EH (cell line): ENCODE data around the gene HCFC2.
"Not testable (repeated sequence)": the region's sequence is repeated elsewhere in the genome, so short reads cannot be mapped to it uniquely, and the experiment has no call there.

ENCODE experiments used
- DNase-seq: peaks from one replicate; pipeline ENCODE4 v3.0.0-alpha.2; 2015; ENCODE audit warnings: low read depth

HCFC2 gene

DNA sequence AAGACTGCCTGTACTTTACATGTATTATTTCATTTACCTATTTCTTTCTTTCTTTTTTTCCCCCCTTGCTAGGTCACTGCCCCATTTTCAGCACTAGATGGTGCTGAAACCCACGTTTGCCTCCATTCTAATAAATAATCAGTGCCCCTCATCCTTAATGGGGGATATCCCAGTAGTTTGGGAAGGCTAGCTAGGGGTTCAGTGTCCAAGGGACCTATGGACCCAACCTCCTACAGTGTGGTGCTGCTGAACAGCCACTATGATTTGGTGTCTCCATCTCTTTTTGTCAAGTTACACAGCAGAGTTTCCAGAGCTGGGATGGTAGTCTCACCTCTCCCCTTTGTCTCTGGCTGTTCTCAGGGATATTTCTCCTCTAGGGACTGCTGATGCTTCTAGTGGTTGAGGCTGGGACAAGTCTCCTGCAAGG is 6.5 kb upstream of the HCFC2 start:
- peak; percentile 47 for DNase-seq

DNA sequence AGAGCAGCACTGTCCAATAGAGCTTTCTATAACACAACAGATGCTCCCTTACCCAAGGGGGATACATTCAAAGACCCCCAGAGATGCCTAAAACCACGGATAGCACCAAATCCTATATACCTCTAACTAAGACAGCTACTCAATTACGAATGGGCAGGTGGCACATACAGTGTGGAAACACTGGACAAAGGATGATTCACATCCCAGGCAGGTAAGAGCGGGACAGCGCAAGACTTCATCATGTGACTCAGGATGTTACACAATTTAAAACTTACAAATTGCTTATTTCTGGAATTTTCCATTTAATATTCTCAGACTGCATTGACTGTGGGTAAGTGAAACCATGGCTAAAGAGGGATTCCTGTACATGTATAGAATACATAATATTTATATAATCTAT is 5.5 kb upstream of the HCFC2 start:
- no peak for DNase-seq

DNA sequence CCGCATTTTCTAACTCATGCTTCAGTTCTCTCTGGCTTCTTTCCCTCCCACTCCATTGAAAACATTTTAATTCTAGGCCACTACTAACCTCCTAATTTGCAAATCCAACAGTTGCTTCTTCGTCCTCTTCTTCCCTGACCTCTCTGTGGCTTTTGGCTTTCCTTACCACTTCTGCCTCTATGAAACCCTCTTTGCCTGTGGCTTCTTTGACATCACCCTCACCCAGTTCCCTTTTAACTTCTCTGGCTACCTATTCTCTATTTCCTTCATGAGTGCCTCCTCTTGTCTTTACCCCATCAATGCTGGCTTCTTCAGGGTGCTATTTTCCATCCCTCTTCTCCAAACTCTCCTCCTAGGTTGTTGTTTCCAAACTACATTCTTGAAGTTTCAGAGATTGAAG is 4.4 kb upstream of the HCFC2 start:
- DNase-seq, result no peak

DNA sequence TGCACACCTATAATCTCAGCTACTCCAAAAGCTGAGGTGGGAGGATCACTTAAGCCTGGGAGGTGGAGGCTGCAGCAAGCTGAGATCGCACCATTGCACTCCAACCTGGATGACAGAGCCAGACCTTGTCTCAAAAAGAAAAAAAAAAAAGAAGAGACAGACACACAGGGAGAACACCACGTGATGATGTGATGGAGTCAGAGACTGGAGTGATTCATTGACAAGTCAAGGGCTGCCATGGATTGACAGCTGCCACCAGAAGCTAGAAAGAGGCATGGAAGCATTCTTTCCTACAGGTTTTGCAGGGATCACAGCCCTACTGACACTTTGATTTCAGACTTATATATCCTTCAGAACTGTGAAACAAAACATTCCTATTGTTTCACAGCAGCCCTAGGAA is 3.5 kb upstream of the HCFC2 start:
- no peak for DNase-seq

DNA sequence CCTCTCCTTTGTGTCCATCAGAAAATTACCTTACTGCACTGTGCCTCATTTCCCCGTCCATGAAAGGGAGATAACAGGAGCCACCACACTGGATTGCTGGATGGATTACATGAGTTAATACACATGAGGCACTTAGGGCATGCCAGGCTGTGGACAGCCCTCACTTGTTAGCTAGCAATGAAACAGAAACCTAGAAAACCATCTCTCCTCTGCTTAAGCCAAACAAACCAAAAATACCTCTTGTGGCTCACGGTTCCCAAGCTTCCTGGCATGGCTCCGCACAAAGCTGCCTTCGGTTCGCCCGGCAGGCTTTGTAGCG is 660 bp upstream of the HCFC2 start:
- DNase-seq, result no peak

DNA sequence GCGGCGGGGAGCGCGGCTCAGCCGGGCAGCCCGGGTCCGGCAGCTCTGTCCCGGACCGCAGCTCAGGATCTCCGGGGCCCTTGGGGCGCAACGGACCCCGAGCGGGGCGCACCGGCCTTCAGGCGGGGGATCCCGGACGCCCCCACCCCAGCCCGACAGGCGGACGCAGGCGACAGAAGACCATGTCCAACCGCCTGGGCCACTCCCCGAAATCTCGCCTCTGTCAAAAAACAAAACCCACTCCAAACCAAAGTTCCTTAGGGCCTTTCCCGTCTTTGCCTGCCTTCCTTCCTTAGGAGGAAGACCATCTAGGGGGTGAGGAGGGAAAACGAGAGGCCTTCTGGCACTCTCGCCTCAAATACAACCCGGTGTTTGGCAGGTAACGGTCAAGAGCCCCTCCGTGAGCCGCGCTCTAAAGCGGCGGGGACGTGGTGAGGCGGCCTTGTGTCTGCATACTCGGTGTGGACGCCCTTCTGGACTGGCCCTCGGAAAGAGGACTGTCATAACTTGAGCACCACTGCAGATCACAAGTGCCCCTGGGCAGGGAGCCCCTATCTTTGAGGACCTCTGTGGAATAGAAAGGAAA is 604 bp downstream of the HCFC2 start:
- peak; percentile 33 for DNase-seq

DNA sequence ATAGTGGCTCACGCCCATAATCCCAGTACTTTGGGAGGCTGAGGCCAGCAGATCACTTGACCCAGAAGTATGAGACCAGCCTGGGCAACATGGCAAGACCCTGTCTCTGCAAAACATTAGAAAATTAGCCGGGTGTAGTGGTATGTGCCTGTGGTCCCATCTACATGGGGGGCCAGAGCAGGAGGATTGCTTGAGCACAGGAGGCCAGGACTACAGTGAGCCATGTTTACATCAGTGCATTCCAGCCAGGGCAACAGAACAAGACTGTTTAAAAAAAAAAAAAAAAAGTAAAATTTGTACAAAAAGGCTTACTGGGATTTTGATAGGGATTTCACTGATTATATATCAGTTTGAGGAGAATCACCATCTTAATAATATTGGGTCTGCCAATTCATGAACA is 7.8 kb downstream of the HCFC2 start:
- no peak for DNase-seq

DNA sequence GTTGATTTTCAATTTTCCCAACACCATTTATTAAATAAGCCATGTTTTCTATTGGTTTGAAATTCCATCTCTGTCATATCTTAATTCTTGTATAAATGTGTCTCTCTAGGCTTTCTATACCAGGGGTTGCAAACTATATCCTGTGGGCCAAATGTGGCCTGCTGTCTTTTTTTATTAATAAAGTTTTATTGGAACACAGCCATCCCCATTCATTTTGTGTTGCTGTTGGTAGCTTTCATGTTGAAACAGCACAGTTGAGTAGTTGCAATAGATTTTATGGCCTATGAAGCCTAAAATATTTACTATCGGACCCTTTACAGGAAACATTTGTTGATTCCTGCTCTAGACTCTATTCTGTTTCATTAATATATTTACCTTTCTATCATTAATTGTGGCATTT is 9.4 kb downstream of the HCFC2 start:
- DNase-seq, result no peak

DNA sequence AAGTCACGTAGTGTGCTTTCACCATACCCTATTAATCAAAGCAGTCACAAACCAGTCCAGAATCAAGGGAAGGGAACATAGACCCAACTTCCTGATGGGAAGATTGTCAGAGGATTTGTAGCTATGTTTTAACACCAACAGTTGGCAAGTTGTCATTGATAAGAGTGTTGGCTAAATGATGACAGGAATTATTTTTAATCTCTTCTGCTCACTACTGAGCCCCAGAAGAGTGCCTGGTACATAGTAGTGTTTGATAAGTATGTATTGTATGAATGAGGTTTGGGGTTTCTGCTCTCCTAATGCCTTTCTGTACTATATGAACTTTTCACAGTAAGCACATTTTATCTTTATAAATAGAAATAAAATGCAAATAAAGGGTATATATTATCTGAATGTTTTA is 14.7 kb downstream of the HCFC2 start:
- DNase-seq, result no peak

DNA sequence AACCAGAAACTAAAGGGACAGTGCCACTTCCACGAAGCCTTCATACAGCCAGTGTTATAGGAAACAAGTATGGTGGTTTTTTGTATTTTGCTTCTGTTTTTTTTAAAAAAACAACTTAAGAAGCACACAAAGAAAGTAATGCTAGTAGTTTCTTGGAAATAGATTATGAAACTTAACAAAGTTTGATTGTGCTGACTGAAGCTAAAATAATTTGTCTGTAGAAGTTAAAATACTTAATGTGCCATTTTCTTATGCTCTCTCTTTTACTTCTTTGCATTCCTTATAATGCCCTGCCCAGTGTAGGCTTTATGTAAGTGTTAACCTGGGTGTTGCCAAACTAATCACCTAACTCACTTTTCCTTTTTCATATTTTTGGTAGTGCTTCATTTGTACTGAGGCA is 16.4 kb downstream of the HCFC2 start:
- no peak for DNase-seq

DNA sequence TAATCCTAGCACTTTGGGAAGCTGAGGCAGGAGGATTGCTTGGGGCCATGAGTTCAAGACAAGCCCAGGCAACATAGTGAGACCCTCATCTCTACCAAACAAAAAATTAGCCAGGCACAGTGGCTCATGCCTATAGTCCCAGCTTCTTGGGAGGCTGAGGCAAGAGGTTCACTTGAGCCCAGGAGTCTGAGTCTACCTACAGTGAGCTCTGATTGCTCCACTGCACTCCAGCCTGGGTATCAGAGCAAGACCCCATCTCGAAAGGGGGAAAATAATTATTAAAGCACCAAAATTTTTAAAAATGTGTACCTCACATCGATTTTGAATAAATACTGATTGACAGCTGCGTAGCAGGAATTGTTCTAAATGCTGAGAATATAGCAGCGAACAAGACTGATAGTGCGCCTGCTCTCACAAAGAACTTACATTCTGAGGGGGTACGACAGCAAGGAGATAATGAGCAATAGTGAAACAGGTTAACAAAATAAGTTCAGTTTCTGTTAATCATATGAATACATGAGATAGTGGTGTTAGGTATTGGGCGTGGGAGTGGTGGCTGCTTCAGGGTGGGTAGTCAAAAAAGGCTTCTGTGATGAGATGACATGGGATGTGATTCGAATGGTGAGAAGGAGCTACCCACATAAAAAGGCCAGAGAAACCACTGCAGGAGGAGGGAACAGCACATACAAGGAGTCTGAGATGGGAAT is 19.6 kb downstream of the HCFC2 start:
- DNase-seq, result no peak

DNA sequence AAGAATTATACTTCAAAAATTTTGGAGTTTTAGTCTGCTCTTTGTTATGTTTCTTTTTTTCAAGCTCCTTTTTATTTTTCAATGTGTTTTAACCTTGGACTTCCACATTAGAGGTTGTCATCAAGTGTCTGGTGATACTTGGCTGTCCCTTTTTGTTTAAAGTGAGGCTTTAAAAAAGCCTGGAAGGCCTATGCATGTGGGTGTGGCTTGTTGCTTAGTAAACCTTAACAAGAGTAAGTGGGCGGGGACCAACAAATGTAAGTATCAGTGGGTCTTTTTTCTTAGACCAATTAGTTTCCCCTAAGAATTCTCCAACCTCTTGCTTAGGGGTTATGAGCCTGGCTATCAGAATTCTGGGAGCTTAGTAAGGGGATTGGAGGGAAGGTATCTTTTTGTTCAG is 26.4 kb downstream of the HCFC2 start:
- DNase-seq, result no peak

DNA sequence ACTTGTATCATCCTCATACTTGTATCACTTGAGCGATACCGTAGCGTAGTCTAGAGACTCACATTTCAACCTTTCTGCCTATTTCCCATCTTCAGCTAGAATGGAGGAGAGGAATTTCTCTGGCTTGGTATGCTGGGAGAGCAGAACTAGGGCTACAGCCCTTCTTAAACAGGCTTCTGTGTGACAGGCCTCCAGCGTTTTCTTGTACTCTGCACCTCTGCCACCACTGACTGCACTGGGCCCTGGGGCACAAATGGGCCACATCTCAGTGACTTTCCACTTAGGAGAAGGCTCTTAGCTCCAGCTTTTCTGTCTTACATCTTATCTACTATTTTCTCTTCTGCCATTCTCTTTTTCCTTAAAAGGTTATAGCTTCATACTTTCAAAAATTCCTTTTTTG is 26.8 kb downstream of the HCFC2 start:
- DNase-seq, result no peak

DNA sequence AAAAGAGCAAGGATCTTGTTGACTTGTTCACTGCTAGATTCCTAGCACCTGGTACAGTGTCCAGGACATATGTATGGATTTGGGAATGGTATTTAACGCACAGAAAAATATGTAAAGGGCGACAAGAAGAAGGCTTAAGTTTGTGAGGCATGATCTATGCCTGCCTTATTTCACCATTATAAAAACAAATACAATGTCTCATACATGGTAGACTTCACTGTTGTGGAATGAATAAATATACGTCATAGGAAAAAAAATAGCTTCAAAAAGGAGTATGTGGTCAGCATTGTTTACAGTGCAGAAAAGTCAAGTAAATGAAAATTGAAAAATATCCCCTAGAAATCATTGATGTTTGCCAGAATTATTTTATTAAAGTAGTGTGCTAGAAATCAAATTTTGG is 30.0 kb downstream of the HCFC2 start:
- DNase-seq, result peak; percentile 11

DNA sequence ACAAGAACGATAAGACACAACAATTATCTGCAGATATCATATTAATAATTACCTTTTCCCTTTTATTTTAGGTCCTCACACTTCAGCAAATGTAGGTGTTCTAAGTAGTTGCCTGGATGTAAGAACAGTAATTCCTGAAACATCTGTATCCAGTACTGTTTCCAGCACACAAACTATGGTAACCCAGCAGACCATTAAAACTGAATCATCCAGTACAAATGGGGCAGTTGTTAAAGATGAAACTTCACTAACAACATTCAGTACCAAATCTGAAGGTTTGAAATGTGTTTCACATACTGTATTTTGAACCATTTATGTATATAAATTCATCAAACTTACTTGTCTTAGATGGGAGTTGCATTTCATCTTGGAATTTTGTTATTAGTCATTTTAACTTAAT is 31.0 kb downstream of the HCFC2 start:
- no peak for DNase-seq

DNA sequence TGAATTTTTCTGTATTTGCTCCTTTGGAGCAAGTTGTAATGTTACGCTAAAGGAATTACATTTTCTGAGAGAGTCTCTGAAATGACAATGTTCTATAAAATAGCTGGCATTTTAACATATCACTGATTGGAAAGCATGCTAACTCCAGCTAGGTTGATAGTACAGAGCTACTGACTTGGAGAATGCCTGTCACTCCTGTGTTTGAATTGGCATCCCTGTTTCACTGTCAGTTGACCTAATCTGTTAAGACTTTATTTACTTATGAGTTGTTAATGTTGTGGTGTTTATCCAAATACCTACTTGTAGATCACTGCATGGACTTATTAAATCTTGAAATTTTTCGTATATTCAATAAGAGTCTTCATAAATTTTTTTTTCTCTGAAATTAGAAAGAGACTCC is 33.6 kb downstream of the HCFC2 start:
- no peak for DNase-seq

DNA sequence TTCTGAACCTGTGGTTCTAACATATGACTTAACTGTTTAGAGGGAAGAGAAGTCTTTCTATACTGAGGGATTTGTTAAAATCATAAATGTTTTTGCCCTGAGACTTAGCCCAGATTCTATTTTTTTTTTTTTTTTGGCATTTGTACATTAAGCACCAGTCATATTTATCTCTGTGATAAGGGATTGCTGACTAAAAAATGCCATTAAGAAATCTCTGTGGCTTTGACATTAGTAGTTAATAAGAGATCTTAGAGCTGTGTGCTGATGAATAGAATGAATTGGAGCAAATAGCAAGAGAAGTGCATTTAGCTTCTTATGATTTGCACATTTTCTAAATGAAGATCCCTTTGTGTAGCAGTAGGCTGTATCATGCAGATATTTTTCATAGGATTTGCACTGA is 41.1 kb downstream of the HCFC2 start:
- no peak for DNase-seq

DNA sequence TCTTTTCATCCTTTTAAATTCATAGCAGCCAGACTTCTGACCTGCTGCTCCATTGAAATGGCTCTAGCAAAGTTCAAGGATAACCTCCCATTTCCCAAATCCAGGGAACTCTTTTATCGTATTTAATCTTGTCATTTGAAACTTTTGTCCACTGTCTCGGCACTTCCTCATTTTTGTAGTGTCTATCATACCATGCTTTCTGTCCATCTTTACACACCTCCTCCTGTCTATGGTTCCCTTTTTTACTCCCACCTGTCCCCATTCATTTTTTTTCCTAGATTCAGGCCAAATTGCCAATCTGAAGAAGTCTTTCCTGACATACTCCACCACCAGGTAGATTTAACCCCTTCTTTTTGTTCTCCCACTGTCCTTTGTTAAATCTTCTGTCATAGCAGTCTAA is 42.6 kb downstream of the HCFC2 start:
- DNase-seq, result no peak

DNA sequence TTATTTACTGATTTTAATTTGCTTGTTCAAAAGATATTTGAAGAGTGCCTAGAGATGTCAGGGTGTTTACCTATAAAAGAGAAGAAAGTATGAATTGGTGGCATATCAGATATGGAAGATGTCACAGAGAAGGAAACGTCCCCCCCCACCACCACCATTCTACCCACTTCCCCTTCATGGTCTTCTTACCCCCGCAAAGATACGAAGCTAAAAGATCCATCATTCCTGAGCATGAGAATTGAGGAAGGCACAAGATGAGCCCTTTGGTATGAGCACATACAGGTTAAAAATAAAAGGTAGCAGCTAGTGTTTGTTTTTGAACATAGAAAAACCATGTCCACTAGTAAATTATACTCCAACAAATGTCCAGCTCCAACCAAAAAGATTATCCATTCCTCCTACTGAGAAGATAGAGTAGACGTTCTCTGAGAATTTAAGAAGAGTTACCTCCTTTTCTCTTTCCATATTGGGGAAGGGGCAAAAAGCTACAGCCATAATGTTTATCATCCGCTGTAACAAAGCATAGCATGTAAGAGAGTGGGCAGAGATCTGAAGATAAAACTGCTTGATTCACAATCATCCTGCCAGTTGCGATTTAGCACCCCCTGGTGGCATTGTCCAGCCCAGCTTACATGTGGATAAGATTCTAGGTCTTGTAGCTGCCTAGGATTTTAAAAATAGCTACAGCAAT is 44.6 kb downstream of the HCFC2 start:
- peak; percentile 82 for DNase-seq

DNA sequence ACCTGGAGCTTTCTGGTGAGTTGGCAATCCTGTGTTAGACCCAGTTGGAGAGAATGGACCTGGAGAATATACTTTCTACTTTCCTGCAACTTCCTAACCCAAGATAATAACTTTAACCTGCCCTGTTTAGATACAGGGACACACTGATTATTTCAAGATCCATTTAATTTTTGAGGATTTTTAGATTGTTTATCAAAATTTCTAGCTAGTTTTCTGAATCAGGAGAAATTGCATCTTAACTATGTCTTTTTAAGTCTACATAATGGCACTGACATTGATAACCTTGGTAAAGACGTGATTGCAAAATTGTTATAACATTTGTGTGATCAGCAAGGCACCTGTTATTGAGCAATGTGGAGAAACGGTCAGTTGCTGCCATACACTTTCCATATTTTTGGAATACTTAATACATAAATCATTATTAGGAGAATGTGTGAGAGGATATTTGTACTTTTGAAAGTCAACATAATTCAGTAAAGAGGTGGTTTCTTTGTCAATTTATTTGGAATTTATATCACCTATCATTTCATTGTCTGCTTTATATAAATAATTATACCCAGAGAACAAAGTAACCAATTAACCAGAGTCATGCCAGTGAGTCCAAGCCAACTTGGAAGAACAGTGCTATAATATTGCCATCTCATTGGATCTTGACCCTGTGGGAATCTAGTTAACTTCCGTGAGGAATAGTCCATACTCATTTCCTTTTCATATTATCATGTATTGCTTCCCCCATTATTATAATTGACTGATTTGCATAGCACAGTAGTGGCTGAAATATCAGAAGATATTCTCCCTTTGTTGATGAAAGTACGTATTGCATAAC is 45.3 kb downstream of the HCFC2 start:
- DNase-seq, result no peak

DNA sequence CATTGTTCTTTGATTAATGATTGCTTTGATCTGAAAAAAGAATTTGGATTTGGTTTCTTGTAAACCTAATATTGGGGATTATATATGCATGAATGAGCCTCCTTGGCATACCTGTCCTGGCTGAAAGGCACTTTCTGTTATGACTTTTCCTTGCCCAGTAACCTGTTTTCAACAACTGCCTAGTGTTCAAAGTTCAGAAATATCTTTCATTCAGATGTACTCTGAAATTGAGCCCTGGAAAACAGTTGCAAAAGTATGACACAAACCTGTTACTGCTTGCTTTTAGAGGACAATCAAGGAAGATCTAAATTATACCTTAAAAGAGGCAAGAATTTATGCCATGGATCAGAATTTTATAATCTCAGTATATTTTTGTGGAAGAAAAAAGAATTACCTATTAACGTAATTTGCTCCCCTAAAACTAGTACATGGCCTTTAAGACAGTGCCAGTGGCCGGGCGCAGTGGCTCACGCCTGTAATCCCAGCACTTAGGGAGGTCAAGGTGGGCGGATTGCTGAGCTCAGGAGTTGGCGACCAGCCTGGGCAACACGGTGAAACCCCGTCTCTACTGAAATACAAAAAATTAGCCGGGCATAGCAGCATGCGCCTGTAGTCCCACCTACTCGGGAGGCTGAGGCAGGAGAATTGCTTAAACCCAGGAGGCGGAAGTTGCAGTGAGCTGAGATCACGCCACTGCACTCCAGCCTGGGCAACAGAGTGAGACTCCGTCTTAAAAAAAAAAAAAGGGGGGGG is 50.7 kb downstream of the HCFC2 start:
- DNase-seq, result not testable (repeated sequence)

DNA sequence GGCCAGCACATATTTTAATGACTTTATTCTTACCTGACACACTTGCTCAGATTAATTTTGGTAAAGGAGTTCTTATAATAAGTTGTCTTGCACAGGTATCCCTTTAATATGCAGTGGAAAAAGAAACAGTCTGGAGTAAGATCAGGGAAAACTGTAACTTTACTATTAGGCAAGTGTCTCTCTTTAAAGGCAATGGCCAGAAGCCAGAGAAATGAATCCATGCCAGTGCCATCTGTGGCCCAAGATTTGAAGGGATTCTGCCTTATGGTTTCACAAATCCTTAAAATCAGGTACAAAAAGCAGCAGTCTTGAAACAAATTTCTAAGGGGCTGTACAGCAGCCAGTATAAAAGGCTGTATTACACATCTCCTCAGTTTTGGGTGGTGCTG is 51.2 kb downstream of the HCFC2 start:
- no peak for DNase-seq
